ENCODE results near the gene SMIM8. TPM values are rescaled to one million over a fixed set of nuclear protein-coding genes. Genes with fewer than 3 reads are reported as not detected.

Gene SMIM8
- total and polyA plus RNA-seq, 2 of the 4 experiments (the other 2 are of a cell fraction) = 2.7 to 3.6 TPM

- Histone ChIP-seq H3K4me3 (ENCODE audit: insufficient read depth, low read depth, low read length) (no peak overlapping the region), H3K18ac (ENCODE audit: low read depth, low read length) (no peak overlapping the region), H2BK15ac (ENCODE audit: low read depth, low read length) (no peak overlapping the region), H3K4ac (ENCODE audit: low read depth, low read length) (no peak overlapping the region), H3K9me3 (ENCODE audit: control insufficient read depth, insufficient read depth, low read length) (peaks cover 2% of the 10 kb centered on the region; the same call in 1 of the 2 replicates), H3K14ac (replicated peaks; ENCODE audit: low read depth, low read length) (no peak overlapping the region), H3K23ac (ENCODE audit: low read depth, low read length) (no peak overlapping the region), H3K4me2 (ENCODE audit: low read depth, low read length) (no peak overlapping the region), H3K27ac (ENCODE audit: insufficient read depth, low read length) (no peak overlapping the region), H3K9me1 (ENCODE audit: insufficient read depth, low read length) (no peaks in the 10 kb centered on the region), H3K36me3 (ENCODE audit: control insufficient read depth, insufficient read depth, low read length) (no peaks in the 10 kb centered on the region), H2AK5ac (ENCODE audit: low read depth, low read length) (no peak overlapping the region), H2AK9ac (replicated peaks; ENCODE audit: low read depth, low read length, poor library complexity) (no peak overlapping the region), H4K91ac (ENCODE audit: insufficient read depth, low read depth, low read length) (no peak overlapping the region), H3K4me1 (ENCODE audit: control insufficient read depth, insufficient read depth, low read length) (no peaks in the 10 kb centered on the region), H2AFZ (replicated peaks; ENCODE audit: low read length, poor library complexity) (no peak overlapping the region), H3K27me3 (ENCODE audit: control insufficient read depth, insufficient read depth, low read length) (no peaks in the 10 kb centered on the region), H3K56ac (ENCODE audit: extremely low read depth, insufficient read depth, low read length) (no peak overlapping the region), H2BK20ac (ENCODE audit: low read depth, low read length) (no peak overlapping the region), H4K5ac (ENCODE audit: low read depth, low read length) (no peak overlapping the region), H4K20me1 (ENCODE audit: insufficient read depth, low read length) (no peaks in the 10 kb centered on the region), H4K8ac (ENCODE audit: low read depth in 2 of 2, low read length in 2 of 2) (no peak overlapping the region), H3K79me1 (ENCODE audit: low read depth in 1 of 2, low read length in 2 of 2) (no peaks in the 10 kb centered on the region), H2BK5ac (ENCODE audit: low read depth, low read length, poor library complexity, severe bottlenecking) (no peak overlapping the region), H3K9ac (ENCODE audit: low read depth, low read length) (no peak overlapping the region), H2BK120ac (ENCODE audit: low read depth, low read length) (no peak overlapping the region)
- no peak for TF ChIP-seq FOS (IDR thresholded peaks at IDR 0.05; ENCODE audit: low read depth, low read length)
- no peak for TF ChIP-seq SMC3 (IDR thresholded peaks at IDR 0.05; ENCODE audit: low read depth, low read length)
- no peak for TF ChIP-seq BHLHE40 (IDR thresholded peaks at IDR 0.05; ENCODE audit: low read depth, low read length)
- TF ChIP-seq RFX5 (IDR thresholded peaks at IDR 0.05; ENCODE audit: low read depth, low read length) = no peak
- TF ChIP-seq RAD21 (IDR thresholded peaks at IDR 0.05; ENCODE audit: low read length) = no peak
- no peak for TF ChIP-seq MAFK (IDR thresholded peaks at IDR 0.05; ENCODE audit: low read depth, low read length)
- TF ChIP-seq RCOR1 (IDR thresholded peaks at IDR 0.05; ENCODE audit: insufficient replicate concordance, low read length) = no peak
- no peak for TF ChIP-seq USF2 (IDR thresholded peaks at IDR 0.05; ENCODE audit: low read depth, low read length)
- TF ChIP-seq CTCF (conservative IDR thresholded peaks at IDR 0.05; ENCODE audit: low read depth, low read length) = no peak
- TF ChIP-seq MXI1 (IDR thresholded peaks at IDR 0.05; ENCODE audit: borderline replicate concordance, low read depth, low read length) = no peak
- TF ChIP-seq NFE2L2 (IDR thresholded peaks at IDR 0.05; ENCODE audit: low read depth, low read length) = no peak
- TF ChIP-seq POLR2A (IDR thresholded peaks at IDR 0.05; ENCODE audit: low read depth, low read length) = no peak
- TF ChIP-seq CHD1 (IDR thresholded peaks at IDR 0.05; ENCODE audit: low read depth, low read length) = no peak
- no peak for TF ChIP-seq CEBPB (IDR thresholded peaks at IDR 0.05; ENCODE audit: low read depth, low read length)
- TF ChIP-seq MAZ (IDR thresholded peaks at IDR 0.05; ENCODE audit: borderline replicate concordance, low read depth, low read length) = no peak
- no peak for TF ChIP-seq ELK1 (IDR thresholded peaks at IDR 0.05; ENCODE audit: borderline replicate concordance, low read depth, low read length)
- ChIA-PET CTCF (no interaction called here), POLR2A (ENCODE audit: unreplicated experiment) (no interaction called here)
- WGBS, 2 experiments (ENCODE audit: extremely low coverage in 2 of 2, insufficient read length in 1 of 2) = no CpG with 5 or more reads among the region's 5 CpGs
- in situ Hi-C loops (cut with MboI; ENCODE audit: low sequenced_read_pairs) = no loop called here
- DNase-seq = no peak
- intact Hi-C loops (cut with micrococcal nuclease) = no loop called here
- dilution Hi-C loops (cut with HindIII; ENCODE audit: low sequenced_read_pairs, unreplicated experiment) = no loop called here
- ATAC-seq (ENCODE audit: low read depth) = no peak
- BruUV-seq (replicated peaks) = no TSS peak
Measured at GRCh38 chr6:87364602-87365252, 42.3 kb downstream of the SMIM8 start.

Data from IMR-90 (cell line).